ENCODE measurements around the gene MBOAT7.
"Not testable (repeated sequence)": the region's sequence is repeated elsewhere in the genome, so short reads cannot be mapped to it uniquely, and the experiment has no call there.

GRCh38 chr19:54222474-54223276 is 33.3 kb upstream of the MBOAT7 start, which contains the start of gene LILRB3:
- TF ChIP-seq CTCF (IDR thresholded peaks at IDR 0.05) = not testable (repeated sequence)
- TF ChIP-seq POLR2A (IDR thresholded peaks at IDR 0.05) = peak in 1 of 3 donors; percentile 29

Measured in body of pancreas (tissue), 4 donors.